Mesodermal cell (in vitro differentiated cells): Measurements from ENCODE around the gene PLCL1.

Experiments used
- H3K27ac ChIP-seq: 2 replicates; pipeline ENCODE4 v1.7.0; 2013; ENCODE audit warnings: mild to moderate bottlenecking, low read depth, low read length, moderate library complexity; ENCODE audit not compliant: severe bottlenecking
- H3K36me3 ChIP-seq: 2 replicates; pipeline ENCODE4 v1.7.1; 2013; ENCODE audit warnings: mild to moderate bottlenecking, low read length, moderate library complexity; ENCODE audit not compliant: control insufficient read depth, insufficient read depth
- H3K4me1 ChIP-seq: one replicate; pipeline ENCODE4 v1.7.1; 2013; ENCODE audit warnings: mild to moderate bottlenecking, low read length; ENCODE audit not compliant: insufficient read depth, control insufficient read depth, poor library complexity, severe bottlenecking
- H3K4me3 ChIP-seq: 2 replicates; pipeline ENCODE4 v1.7.0; 2013; ENCODE audit warnings: low read length, control low read depth, mild to moderate bottlenecking; ENCODE audit not compliant: insufficient read depth, poor library complexity, severe bottlenecking; ENCODE audit errors: extremely low read depth
- H3K9me3 ChIP-seq: 2 replicates; pipeline ENCODE4 v1.7.1; 2013; ENCODE audit warnings: mild to moderate bottlenecking, low read length, moderate library complexity; ENCODE audit not compliant: control insufficient read depth
- WGBS, 2 experiments: methylation state at CpG; one replicate each; pipeline ENCODE4 v1.1.5; 2013; ENCODE audit warnings: missing lambda C conversion rate in 2 of 2; ENCODE audit not compliant: insufficient coverage in 2 of 2; 5-methylcytosine and 5-hydroxymethylcytosine counted together

Gene PLCL1

GRCh38 chr2:197870137-197870536 is 65.7 kb downstream of the PLCL1 start:
- H3K4me1 ChIP-seq: peaks cover 28% of the 10 kb centered on the region
- H3K9me3 ChIP-seq: no peaks in the 10 kb centered on the region
- no peak overlapping the region for H3K4me3 ChIP-seq
- no peaks in the 10 kb centered on the region for H3K36me3 ChIP-seq
- H3K27ac ChIP-seq: no peak overlapping the region
- no CpG with 5 or more reads among the region's 2 CpGs for WGBS, 2 experiments

GRCh38 chr2:197871780-197872456 is 67.5 kb downstream of the PLCL1 start:
- peaks cover 38% of the 10 kb centered on the region for H3K4me1 ChIP-seq
- H3K4me3 ChIP-seq: no peak overlapping the region
- WGBS, 2 experiments: 79 to 92% methylated on average over 2 to 3 of the region's 3 CpGs
- no peaks in the 10 kb centered on the region for H3K36me3 ChIP-seq
- no peak overlapping the region for H3K27ac ChIP-seq
- no peaks in the 10 kb centered on the region for H3K9me3 ChIP-seq

- 36 to 53% methylated on average over 3 to 4 of the region's 4 CpGs for WGBS, 2 experiments
- Histone ChIP-seq H3K36me3 (no peaks in the 10 kb centered on the region), H3K4me1 (peaks cover 40% of the 10 kb centered on the region), H3K9me3 (no peaks in the 10 kb centered on the region), H3K27ac (peak overlapping the region; percentile 51), H3K4me3 (no peak overlapping the region)
Observed at GRCh38 chr2:197873293-197873701, 68.9 kb downstream of the PLCL1 start.

GRCh38 chr2:197875763-197876162 is 71.4 kb downstream of the PLCL1 start:
- Histone ChIP-seq H3K4me1 (peaks cover 44% of the 10 kb centered on the region), H3K36me3 (no peaks in the 10 kb centered on the region), H3K4me3 (no peak overlapping the region), H3K9me3 (no peaks in the 10 kb centered on the region), H3K27ac (peak overlapping the region; percentile 50)
- no CpG with 5 or more reads among the region's 1 CpG for WGBS, 2 experiments

GRCh38 chr2:197876524-197876923 is 72.1 kb downstream of the PLCL1 start:
- no CpG with 5 or more reads among the region's 1 CpG for WGBS, 2 experiments
- H3K4me1 ChIP-seq: peaks cover 40% of the 10 kb centered on the region
- H3K27ac ChIP-seq: no peak overlapping the region
- no peaks in the 10 kb centered on the region for H3K9me3 ChIP-seq
- H3K36me3 ChIP-seq: no peaks in the 10 kb centered on the region
- H3K4me3 ChIP-seq: no peak overlapping the region

- no peaks in the 10 kb centered on the region for H3K36me3 ChIP-seq
- H3K4me1 ChIP-seq: peaks cover 35% of the 10 kb centered on the region
- no CpG with 5 or more reads among the region's 1 CpG for WGBS, 2 experiments
- no peak overlapping the region for H3K4me3 ChIP-seq
- H3K27ac ChIP-seq: no peak overlapping the region
- H3K9me3 ChIP-seq: no peaks in the 10 kb centered on the region
Observed at GRCh38 chr2:197877038-197877437, 72.6 kb downstream of the PLCL1 start.

GRCh38 chr2:197878792-197879191 is 74.4 kb downstream of the PLCL1 start:
- Histone ChIP-seq H3K9me3 (no peaks in the 10 kb centered on the region), H3K36me3 (no peaks in the 10 kb centered on the region), H3K4me1 (peaks cover 26% of the 10 kb centered on the region), H3K27ac (no peak overlapping the region), H3K4me3 (no peak overlapping the region)
- 100% methylated on average over 1 of the region's 1 CpG; no CpG with 5 or more reads in 1 of the 2 experiments for WGBS, 2 experiments

- Histone ChIP-seq H3K36me3 (no peaks in the 10 kb centered on the region), H3K4me3 (no peak overlapping the region), H3K27ac (no peak overlapping the region), H3K4me1 (peaks cover 26% of the 10 kb centered on the region), H3K9me3 (no peaks in the 10 kb centered on the region)
- WGBS, 2 experiments: 100% methylated on average over 2 of the region's 3 CpGs; no CpG with 5 or more reads in 1 of the 2 experiments
Observed at GRCh38 chr2:197879812-197880408, 75.5 kb downstream of the PLCL1 start.

GRCh38 chr2:197883354-197884032 is 79.1 kb downstream of the PLCL1 start:
- H3K4me1 ChIP-seq: peaks cover 6% of the 10 kb centered on the region
- H3K9me3 ChIP-seq: no peaks in the 10 kb centered on the region
- no peaks in the 10 kb centered on the region for H3K36me3 ChIP-seq
- no CpG with 5 or more reads among the region's 3 CpGs for WGBS, 2 experiments
- H3K27ac ChIP-seq: no peak overlapping the region
- H3K4me3 ChIP-seq: no peak overlapping the region

- Histone ChIP-seq H3K4me1 (no peaks in the 10 kb centered on the region), H3K4me3 (no peak overlapping the region), H3K27ac (no peak overlapping the region), H3K9me3 (no peaks in the 10 kb centered on the region), H3K36me3 (no peaks in the 10 kb centered on the region)
- WGBS, 2 experiments: 78 to 100% methylated on average over 1 to 2 of the region's 3 CpGs
Observed at GRCh38 chr2:197884252-197884651, 79.9 kb downstream of the PLCL1 start.

- Histone ChIP-seq H3K4me3 (no peak overlapping the region), H3K9me3 (no peaks in the 10 kb centered on the region), H3K36me3 (no peaks in the 10 kb centered on the region), H3K27ac (no peak overlapping the region), H3K4me1 (peaks cover 5% of the 10 kb centered on the region)
- WGBS, 2 experiments: 100% methylated on average over 2 to 3 of the region's 3 CpGs
Observed at GRCh38 chr2:197885126-197885525, 80.7 kb downstream of the PLCL1 start.
